Uterus (tissue), 4 donors: ENCODE results near the gene VPS41. TPM values are rescaled to one million over a fixed set of nuclear protein-coding genes. Genes with fewer than 3 reads are reported as not detected.
"Not testable (repeated sequence)": the region's sequence is repeated elsewhere in the genome, so short reads cannot be mapped to it uniquely, and the experiment has no call there.

Experiments
- DNase-seq, 2 donors: peaks; one replicate each; pipeline ENCODE4 v3.0.0-alpha.2; 2019 to 2020
- H3K27ac ChIP-seq, 2 donors: fragments of 200-600 bp; sonication (generic); 1 replicate in 1 of 2; 2 replicates in 1 of 2; pipeline ENCODE4 v1.5.1; 2016 to 2018
- H3K27me3 ChIP-seq, 2 donors: fragments of 200-600 bp; sonication (generic); one replicate each; pipeline ENCODE4 v1.5.1; 2018 to 2019; ENCODE audit warnings: control low read depth in 1 of 2
- H3K36me3 ChIP-seq, 2 donors: fragments of 200-600 bp; sonication (generic); one replicate each; pipeline ENCODE4 v1.5.1; 2019; ENCODE audit warnings: control low read depth in 1 of 2
- H3K4me1 ChIP-seq, 2 donors: fragments of 200-600 bp; sonication (generic); one replicate each; pipeline ENCODE4 v1.5.1; 2018 to 2019; ENCODE audit warnings: control low read depth in 1 of 2
- H3K4me3 ChIP-seq, 2 donors: fragments of 200-600 bp; sonication (generic); 1 replicate in 1 of 2; 2 replicates in 1 of 2; pipeline ENCODE4 v1.5.1; 2018 to 2019; ENCODE audit warnings: mild to moderate bottlenecking in 1 of 2
- H3K9me3 ChIP-seq, 2 donors: fragments of 200-600 bp; sonication (generic); one replicate each; pipeline ENCODE4 v1.5.1; 2019; ENCODE audit warnings: control low read depth in 1 of 2
- POLR2A ChIP-seq, 2 donors: fragments of 450-650 bp; IDR thresholded peaks; one replicate each; pipeline ENCODE4 v1.6.1; 2016; ENCODE audit warnings: antibody characterized with exemption in 2 of 2, mild to moderate bottlenecking in 1 of 2, moderate library complexity in 1 of 2
- intact Hi-C: fragments of 100-400 bp; cut with DNase I; formaldehyde crosslinking; loops from one replicate; pipeline ENCODE4 v1.15.1; 2023; ENCODE audit warnings: low total_unique reads
- total RNA-seq, 4 donors: library from RNA; depleted of rRNA in 3 of 4; stranded (reverse); fragments of >200 nt in 3 of 4; gene quantifications; one replicate each; pipeline versions ENCODE4 v1.1.0 to v1.2.4, GENCODE V29; 2014 to 2023
- TF ChIP-seq, protein P1 (sequence below), 4 experiments: fragments of 200-600 bp in 2 of 4; fragments of 450-650 bp in 2 of 4; sonication (generic) in 2 of 4; IDR thresholded peaks; one replicate each; pipeline ENCODE4 v1.5.1; 2016 to 2019; ENCODE audit warnings: antibody characterized with exemption in 4 of 4, mild to moderate bottlenecking in 2 of 4, moderate library complexity in 1 of 4
- donor health status: DM: yes; HTN: yes; CAD: no.

VPS41 gene
- total RNA-seq, 4 donors from 2014 or later = 41.2 to 122 (median 74.0) TPM

DNA sequence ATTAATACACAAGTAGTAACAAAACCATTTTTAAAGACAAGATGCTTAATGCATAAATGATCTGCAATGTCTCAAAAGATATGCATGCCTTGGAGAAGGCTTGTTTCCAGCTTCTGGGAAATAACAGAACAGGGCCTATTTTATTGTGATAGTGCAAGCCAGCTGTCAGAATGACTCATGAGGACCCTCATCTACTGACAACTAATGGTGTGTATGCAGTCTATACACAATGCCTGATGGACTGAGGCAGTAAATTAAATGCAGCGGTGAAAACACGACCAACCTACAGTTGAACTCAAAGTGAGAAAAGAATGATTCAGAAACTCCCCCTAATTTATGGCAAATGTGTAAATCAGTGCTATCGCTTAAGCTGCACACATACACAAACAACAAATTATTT, 46.3 kb downstream of the VPS41 start:
- Histone ChIP-seq H3K36me3 (no peaks in the 10 kb centered on the region), H3K27me3 (no peaks in the 10 kb centered on the region), H3K4me1 (no peaks in the 10 kb centered on the region), H3K27ac (no peak overlapping the region), H3K9me3 (no peaks in the 10 kb centered on the region), H3K4me3 (no peak overlapping the region)
- intact Hi-C loops = no loop called here
- DNase-seq = no peak
- no peak for TF ChIP-seq POLR2A (IDR thresholded peaks at IDR 0.05)
- TF ChIP-seq, protein P1, sequence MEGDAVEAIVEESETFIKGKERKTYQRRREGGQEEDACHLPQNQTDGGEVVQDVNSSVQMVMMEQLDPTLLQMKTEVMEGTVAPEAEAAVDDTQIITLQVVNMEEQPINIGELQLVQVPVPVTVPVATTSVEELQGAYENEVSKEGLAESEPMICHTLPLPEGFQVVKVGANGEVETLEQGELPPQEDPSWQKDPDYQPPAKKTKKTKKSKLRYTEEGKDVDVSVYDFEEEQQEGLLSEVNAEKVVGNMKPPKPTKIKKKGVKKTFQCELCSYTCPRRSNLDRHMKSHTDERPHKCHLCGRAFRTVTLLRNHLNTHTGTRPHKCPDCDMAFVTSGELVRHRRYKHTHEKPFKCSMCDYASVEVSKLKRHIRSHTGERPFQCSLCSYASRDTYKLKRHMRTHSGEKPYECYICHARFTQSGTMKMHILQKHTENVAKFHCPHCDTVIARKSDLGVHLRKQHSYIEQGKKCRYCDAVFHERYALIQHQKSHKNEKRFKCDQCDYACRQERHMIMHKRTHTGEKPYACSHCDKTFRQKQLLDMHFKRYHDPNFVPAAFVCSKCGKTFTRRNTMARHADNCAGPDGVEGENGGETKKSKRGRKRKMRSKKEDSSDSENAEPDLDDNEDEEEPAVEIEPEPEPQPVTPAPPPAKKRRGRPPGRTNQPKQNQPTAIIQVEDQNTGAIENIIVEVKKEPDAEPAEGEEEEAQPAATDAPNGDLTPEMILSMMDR (IDR thresholded peaks at IDR 0.05) = no peak

DNA sequence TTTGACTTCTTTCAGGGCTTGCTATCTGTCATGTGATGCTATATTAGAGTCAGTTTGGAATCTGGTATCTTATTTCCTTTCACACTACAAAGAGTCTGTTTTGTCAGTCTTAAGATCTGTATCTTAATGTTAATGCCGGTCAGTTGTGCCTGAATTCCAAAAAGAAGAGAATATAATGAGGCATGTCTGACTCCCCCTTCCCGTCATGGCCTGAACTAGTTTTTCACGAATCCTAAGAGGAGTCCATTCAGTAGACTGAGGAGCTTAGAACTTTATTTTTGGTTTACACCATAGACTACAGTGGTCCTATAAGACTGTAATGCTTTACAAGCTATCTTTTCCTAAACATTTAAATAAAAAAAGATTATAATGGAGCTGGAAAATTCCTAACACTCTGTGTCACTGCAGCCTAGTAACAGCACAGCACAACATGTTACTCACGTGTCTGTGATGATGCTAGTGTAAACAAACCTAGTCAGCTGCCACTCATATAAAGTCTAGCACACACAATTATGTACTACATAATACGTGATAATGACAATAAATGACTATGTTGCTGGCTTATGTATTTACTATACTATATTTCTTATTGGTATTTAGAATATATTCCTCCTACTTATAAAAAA, 50.6 kb downstream of the VPS41 start:
- Histone ChIP-seq H3K9me3 (no peaks in the 10 kb centered on the region), H3K4me1 (no peaks in the 10 kb centered on the region), H3K4me3 (no peak overlapping the region), H3K27ac (no peak overlapping the region), H3K27me3 (no peaks in the 10 kb centered on the region), H3K36me3 (no peaks in the 10 kb centered on the region)
- intact Hi-C loops = no loop called here
- DNase-seq = no peak
- TF ChIP-seq, protein P1 (IDR thresholded peaks at IDR 0.05) = no peak
- TF ChIP-seq POLR2A (IDR thresholded peaks at IDR 0.05) = no peak

DNA sequence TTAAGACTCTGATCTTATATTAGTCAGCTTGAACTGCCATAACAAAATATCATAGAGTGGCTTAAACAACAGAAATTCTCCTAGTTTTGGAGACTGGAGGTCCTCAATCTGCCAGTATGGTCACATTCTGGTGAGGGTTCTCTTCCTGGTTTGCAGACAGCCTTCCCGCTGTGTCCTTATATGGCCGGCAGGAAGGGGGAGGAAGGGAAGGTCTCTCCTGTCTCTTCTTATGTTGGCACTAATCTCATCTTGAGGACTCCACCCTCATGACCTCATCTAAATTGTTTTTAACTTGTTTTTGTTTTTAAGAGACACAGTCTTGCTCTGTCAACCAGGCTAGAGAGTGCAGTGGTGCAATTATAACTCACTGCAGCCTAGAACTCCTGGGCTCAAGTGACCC, 53.1 kb downstream of the VPS41 start:
- intact Hi-C loops = no loop called here
- Histone ChIP-seq H3K27me3 (no peaks in the 10 kb centered on the region), H3K4me1 (no peaks in the 10 kb centered on the region), H3K4me3 (no peak overlapping the region), H3K27ac (no peak overlapping the region), H3K9me3 (no peaks in the 10 kb centered on the region), H3K36me3 (no peaks in the 10 kb centered on the region)
- no peak for DNase-seq
- TF ChIP-seq, protein P1 (IDR thresholded peaks at IDR 0.05) = no peak
- TF ChIP-seq POLR2A (IDR thresholded peaks at IDR 0.05) = no peak

DNA sequence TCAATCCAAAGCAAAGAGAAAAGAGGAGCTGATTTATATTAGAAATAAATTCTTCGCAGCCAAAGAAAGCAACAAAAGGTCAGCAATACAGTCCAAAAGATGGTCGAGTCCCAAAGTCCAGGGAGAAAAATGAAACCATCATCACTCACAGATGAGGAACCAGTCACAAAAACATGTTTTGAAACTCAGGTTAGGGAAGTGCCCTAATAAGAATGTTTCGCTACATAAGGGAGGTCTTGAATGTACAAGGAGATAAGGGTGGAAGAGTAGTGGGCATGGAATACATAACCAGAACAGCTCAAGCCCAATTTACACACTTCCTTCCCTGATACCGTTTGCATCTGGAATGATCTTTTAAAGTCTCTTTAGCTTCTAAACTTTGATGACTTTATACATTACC, 53.6 kb downstream of the VPS41 start:
- intact Hi-C loops = no loop called here
- TF ChIP-seq, protein P1 (IDR thresholded peaks at IDR 0.05) = no peak
- no peak for TF ChIP-seq POLR2A (IDR thresholded peaks at IDR 0.05)
- Histone ChIP-seq H3K4me1 (no peaks in the 10 kb centered on the region), H3K4me3 (no peak overlapping the region), H3K36me3 (no peaks in the 10 kb centered on the region), H3K9me3 (no peaks in the 10 kb centered on the region), H3K27me3 (no peaks in the 10 kb centered on the region), H3K27ac (no peak overlapping the region)
- no peak for DNase-seq

DNA sequence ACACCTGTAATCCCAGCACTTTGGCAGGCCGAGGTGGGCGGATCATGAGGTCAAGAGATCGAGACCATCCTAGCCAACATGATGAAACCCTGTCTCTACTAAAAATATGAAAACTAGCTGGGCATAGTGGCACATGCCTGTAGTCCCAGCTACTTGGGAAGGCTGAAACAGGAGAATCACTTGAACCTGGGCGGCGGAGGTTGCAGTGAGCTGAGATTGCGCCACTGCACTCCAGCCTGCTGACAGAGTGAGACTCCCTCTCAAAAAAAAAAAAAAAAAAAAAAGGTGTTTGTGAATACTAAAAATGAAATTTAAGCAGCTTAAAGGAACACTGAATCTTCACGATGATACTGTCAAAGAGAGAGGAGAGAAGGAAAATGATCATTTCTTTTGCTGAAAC, 54.0 kb downstream of the VPS41 start:
- H3K4me1 ChIP-seq, DNase-seq, H3K27me3 ChIP-seq, H3K9me3 ChIP-seq, H3K36me3 ChIP-seq, H3K4me3 ChIP-seq, intact Hi-C loops, H3K27ac ChIP-seq: not testable (repeated sequence)

DNA sequence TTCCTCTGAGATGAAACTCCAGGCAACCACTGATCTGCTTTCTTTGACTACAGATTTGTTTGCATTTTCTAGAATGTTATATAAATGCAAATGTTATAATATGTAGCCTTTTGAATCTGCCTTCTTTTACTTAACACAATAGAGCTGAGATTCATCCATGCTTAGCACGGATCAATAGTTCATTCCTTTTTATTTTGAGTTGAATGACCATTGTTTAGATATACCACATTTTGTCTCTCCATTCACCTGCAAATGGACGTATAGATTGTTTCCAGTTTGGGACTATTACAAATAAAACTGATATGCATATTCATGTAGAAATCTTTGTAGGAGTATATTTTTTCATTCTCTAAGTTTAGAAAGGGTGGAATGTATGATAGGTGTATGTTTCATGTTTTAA, 57.7 kb downstream of the VPS41 start:
- Histone ChIP-seq H3K27me3 (no peaks in the 10 kb centered on the region), H3K27ac (no peak overlapping the region), H3K4me3 (no peak overlapping the region), H3K4me1 (no peaks in the 10 kb centered on the region), H3K36me3 (no peaks in the 10 kb centered on the region), H3K9me3 (no peaks in the 10 kb centered on the region)
- DNase-seq = no peak
- intact Hi-C loops = no loop called here
- TF ChIP-seq POLR2A (IDR thresholded peaks at IDR 0.05) = no peak
- TF ChIP-seq, protein P1 (IDR thresholded peaks at IDR 0.05) = no peak
